COR-L47 (cell line): ENCODE data around the gene TNFRSF1A.
"Not testable (repeated sequence)": the region's sequence is repeated elsewhere in the genome, so short reads cannot be mapped to it uniquely, and the experiment has no call there.

Experiments used
- DNase-seq: peaks from one replicate; lab custom pipeline; 2025; lab: John Stamatoyannopoulos, UW

Gene TNFRSF1A

DNA sequence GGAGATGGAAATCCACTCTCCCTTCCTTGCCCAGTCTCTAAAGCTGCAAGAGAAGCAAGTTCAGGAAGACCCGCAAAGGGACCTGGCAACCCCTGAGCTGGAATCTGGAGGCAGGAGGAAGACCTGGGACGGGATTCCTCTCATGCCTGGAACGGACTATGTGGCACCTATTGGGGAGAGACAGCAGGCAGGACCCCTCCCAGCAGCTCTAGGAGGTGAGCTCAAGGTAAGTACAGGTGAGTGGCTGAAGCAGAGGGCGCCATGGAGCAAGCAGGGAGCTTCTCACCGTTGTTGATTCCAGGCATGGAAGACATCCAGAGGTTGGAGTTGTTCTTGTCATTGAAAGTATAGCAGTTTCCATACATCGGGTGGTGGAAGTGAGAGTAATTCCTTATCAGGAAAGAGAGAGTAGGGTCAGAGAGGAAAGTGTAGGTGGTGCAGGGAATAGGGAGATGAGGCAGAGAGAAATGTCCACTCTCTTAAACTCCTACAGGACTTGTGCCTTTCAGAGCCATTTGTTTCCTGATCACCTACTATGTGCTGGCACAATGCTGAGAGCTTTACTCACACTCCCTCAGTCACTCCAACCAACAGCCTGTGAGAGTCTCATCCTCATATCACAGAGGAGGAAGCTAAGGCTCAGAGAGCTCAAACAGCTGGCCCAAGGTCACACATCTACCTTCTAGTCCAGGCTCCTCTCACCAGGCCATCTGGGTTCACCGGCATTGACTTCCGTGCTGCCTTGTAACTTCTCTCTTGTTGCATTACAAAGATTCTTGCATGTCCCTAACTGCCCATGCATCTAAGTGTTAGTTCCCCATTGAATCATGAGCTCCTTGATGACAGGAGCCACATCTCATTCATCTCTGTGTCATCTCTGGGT, 13.9 kb upstream of the TNFRSF1A start:
- DNase-seq, result no peak

DNA sequence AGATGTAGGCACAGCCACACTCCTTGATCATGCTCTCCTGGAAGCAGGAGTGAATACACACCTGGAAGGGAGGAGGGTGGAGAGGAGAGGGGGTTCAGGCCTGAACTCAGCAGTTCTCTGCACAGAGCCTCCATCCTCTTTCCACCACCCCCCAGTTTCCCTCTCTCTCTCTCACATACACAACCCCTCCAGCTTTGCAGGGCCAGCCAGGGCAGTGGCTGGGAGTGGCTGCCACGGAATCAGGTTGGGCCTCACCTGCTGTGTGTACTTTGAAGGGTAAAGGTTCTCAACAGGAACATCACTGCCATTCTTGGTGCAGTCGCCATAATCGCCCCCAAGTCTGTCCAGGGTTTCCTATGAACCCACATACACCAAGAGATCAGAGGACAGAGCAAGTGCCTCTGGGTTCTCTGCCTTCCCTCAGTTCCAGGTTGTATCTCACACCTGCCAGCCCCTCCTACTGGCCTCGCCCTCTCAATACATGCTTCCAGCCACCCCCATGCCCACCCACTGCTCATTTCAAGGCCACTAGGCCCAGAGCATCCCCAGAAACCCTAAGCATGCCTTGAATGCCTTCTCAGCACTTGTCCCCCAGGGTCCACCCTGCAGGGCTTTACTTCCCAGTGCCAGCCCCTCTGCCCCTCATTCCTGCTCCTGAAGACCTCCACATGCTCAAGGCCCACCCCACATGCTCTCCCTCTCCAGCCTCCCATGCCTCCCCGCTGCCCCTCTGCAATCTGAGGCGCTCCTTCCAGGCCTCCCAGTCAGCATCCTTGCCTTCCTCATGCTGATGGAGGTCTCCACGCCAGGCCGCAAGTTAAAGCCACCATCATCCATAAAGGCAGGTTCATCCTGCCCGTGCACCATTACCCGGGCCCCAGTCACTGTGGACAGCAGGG, 12.9 kb upstream of the TNFRSF1A start:
- no peak for DNase-seq

DNA sequence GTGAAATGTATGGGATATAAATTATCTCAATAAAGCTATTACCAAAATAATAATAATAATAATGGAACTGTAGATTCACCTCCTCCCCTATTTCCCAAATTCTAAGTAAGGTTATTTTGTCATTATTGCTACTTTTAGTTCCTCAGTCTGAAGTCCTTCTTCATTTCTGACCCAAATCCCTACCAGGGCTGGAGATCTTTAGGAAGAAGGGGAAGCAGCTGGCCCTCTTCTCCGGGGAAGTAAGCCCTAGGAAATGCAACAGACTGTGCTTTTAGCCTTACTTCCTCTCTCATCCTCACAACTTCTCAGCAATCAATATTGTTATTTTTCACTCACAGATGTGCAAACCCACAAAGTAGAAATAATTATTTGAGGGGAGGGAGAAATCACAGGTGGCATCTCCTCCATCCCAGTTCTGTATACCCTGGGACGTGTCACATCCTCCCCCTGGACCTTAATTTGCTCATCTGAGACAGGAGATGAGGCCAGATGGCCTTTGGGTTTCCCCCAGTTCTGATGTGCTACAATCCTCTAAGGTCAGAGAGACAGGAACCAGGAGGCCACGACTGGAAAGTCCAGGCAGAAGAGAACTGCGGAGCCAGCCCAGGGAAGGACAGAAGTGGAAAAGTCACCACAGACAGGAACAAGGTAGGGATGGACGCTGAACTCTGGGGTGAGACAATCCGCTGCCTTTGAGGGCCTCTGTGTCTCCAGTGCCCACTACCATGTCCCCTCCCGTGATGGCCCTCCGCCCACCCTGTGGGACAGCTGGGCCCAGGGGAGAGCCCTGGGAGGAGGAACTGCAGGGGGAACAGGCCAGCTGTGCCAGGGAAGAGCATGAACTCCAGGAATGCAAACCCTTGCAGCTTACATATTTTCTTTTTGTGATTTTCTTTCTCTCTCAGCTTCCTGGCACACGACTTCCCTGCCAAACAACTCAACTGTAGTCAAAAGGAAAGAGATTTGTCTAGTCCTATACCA, 10.6 kb upstream of the TNFRSF1A start:
- no peak for DNase-seq

DNA sequence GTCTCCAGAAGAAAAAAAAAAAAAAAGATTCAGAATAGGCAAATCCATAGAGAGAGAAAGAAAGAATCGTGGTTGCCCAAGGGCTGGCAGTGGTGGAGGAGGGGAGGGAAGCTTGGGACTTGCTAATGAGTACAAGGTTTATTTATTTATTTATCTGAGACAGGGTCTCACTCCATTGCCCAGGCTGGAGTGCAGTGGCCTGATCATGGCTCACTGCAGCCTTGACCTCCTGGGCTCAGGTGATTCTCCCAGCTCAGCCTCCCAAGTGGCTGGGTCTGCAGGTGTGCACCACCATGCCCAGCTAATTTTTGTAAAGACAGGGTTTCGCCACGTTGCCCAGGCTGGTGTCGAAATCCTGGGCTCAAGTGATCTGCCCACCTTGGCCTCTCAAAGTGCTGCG, 9.7 kb upstream of the TNFRSF1A start:
- DNase-seq, result no peak

DNA sequence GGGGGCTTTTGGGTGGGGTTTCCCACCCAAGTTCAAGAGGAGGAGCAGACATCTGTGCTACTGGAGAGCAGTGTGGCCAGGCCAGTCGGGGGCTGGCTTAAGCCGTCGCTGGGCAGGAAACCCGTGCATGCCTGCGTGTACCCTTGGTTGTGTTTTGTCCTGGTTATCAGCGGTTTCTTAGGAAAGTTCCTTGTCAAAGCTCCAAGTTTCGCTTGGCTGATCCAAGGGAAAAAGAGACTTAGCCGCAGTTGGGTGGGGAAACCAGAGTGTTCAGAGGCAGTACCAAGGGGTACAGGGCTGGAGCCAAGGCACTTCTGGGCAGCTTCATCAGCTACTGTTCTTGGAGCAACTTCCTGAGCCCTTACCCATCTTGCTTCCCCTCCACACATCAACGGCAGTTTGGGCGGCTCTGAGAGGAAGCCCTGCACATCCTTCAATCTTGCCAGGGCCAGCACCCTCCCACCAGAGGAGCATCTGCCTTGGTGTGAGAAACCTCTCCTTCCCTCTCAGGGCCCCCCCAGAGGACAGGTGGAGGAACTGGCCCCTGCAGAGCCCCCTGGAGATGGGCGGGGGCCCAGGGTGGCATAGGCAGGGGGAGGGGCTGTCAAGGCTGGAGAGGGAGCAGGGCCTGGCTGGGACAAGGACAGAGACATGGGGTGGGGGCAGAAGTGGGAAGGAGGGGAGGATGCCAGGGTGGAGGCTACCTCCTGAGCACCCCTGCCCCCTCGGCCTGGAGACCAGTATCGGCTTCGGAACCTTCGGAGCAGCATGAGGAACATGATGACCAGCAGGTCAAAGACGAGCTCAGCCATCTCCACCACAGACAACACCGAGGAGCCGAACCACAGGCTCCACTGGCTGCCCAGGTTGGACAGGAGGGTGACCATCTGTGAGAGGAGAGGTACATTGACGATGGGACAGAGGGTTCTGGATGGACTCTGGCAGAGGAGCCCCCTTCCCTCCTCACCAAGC, 5.8 kb upstream of the TNFRSF1A start:
- no peak for DNase-seq

DNA sequence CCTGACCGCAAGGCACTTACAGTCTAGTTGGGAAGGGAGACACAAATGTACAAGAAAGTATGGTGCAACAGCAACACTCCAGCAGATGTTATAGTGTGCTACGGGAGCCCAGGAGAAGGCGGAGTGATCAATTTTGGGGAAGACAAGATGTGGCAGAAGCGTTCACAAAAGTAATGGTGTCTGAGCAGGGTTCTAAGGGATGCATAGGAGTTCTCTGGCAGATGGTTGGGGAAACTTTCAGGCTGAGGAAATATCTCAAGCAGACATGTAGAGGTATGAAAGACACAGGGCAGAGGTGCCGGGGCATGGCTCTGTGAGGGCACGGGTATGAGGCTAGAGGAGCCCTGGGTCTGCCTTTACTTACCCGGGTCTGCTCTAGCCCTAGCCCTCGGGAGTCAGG, 5.1 kb upstream of the TNFRSF1A start:
- no peak for DNase-seq

DNA sequence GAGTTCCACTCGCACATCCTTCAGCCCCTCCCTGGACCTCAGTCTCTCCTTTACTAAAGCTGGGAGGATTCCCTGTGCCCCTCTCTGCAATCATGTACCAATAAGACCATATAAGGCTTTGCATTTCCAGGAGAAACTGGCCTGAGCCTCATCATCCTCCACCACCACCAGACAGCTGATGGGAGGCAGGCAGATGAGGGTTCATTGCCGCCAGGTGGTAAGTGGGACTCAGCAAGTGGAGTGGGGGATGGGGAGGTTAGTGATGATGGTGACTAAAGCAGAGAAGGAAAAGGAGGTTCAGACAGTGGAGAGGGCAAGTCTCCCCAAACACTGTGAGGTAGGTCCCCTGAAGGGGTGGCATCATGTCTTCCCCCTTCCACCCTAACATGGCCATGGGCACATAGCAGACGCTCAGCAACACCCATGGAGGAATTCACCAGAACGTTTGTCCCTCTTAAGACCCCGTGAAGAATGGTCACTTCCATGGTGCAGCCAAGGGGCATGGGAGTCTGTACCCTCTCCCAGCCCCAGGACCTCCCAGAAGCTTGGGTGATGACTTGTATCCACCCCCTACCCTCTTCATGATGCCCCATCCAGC, 4.5 kb upstream of the TNFRSF1A start:
- DNase-seq, result no peak

DNA sequence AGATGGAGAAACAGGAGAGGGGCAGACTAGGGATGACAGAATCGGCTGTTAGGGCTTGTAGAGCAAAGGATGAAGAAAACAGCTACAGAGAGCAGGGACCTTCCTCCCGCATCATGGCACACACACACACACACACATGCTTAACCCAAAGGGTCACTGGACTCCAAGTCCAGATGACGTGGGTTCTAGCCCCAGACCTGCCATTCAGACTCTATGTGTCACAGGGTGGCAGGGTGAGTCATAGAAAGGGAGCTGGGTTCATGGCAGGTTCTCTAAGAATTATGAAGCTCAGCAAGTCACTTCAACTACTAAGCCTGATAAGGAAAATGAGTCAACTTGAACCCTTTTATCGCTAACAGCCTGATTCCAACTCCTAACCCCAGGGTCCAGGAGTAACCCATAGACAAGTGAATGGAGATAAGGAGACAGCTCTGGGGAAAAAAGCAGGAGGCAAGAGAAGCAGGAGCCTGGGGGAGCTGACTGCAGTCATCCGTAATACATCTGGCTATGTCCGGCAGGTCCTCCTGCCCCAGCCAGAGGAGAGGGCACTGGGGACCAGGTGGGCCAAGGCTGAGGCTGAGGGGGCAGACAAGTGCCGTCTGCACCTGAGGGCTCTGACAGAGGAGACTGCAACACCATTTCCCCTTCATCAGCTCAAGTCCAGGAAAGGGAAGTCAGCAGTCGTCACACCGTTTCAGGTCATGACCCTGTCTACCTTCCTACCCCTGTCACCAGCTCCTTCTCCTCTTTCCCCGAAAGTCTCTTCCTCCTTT, 3.6 kb upstream of the TNFRSF1A start:
- no peak for DNase-seq

DNA sequence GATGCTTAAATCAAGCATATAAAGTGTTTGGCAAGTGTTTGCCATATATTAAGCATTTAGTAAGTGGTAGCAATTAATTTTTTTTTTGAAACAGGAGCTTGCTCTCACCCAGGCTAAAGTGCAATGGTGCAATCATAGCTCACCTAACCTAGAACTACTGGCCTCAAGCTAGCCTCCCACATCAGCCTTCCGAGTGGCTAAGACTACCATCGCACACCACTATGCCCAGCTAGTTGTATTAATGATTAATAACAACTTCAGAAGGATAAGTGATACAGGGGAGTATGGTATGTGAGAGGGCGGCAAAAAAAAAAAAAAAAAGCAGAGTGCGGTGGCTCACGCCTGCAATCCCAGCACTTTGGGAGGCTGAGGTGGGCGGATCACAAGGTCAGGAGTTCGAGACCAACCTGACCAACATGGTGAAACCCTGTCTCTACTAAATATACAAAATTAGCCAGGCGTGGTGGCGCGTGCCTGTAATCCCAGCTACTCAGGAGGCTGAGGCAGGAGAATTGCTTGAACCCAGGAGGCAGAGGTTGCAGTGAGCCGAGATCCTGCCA, 2.3 kb upstream of the TNFRSF1A start:
- DNase-seq, result not testable (repeated sequence)

DNA sequence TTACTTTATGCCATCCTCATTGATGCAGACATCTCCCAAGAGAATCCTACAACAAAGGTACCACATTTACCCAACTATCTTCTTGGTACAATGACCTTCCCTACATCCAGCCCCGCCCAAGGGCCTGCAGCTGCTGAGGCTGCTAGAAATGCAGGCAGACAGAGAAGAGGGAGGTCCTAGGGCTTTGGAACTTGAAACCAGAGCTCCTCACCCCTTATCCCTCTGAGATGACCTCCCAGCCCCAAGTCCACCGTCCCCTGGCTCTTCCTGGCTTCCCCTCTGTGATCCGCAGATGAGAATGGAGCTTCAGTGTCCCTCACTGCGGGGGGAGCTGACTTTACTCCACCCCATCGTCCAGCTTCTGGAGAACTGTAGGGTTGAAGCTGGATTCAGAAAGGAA, 1.6 kb upstream of the TNFRSF1A start:
- no peak for DNase-seq

DNA sequence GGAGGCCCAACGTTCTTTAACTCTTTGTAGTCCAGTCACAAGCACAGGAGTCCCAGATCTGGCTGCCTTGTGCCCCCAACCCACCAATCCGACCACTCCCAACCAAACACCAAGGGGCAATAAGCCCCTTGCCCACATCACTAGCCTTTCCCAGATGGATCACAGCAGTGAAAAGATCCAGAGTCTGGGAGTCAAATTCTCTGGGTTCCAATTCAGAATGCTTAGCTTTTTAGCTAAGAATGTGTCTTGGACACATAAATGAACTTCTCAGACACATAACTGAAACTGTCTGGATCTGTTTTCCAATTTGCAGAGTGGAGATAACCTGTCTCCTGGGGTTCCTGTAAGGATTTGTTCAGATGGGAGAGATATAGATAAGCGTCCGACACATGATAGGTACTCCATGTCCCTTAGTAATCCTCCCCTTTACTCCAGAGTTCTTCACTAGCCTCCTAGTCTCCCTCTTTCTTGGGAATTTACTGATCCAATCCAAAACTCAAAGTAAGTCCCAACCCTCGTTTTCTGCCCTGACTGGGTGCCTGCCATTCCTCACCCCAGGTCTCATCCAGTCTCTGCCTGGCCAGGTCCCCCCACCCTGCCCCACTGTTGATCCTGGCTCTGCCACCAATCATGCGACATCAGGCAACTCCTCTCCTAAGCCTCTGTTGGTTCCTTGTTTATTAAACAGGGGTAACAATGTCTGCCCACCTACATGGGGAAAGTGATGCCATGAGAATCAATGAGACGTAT, 439 bp upstream of the TNFRSF1A start:
- DNase-seq, result no peak

DNA sequence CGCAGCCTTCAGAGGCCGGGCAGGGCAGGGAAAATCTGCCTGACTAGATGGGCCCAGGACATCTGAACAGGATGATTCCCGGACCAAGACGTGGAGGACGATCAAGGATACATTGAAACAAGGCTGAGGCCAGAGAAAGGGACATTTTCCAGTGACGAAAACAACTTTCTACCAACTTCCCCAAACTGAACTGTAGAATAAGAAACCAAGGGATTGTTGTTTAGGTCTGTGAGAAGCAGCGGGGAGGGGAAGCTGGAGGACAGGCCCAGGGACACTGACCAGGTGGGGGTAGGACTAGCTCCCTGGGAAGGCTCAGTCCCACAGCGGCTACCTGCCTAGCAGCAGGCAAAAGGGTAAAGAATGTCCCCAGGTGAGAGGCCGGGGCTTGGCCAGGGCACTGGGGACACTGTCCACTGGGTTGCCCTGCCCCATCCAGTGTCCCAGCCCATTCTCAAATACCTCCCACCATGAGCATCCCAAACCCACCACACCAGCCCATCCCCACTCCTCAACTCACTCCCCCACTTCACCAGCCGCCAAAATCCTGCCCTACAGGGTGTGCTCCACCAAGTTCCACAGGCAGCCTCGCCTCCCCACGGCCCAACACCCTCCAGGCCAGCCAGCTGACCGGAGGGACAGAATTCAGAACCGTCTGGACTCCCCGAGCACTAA, 995 bp downstream of the TNFRSF1A start:
- DNase-seq, result no peak

DNA sequence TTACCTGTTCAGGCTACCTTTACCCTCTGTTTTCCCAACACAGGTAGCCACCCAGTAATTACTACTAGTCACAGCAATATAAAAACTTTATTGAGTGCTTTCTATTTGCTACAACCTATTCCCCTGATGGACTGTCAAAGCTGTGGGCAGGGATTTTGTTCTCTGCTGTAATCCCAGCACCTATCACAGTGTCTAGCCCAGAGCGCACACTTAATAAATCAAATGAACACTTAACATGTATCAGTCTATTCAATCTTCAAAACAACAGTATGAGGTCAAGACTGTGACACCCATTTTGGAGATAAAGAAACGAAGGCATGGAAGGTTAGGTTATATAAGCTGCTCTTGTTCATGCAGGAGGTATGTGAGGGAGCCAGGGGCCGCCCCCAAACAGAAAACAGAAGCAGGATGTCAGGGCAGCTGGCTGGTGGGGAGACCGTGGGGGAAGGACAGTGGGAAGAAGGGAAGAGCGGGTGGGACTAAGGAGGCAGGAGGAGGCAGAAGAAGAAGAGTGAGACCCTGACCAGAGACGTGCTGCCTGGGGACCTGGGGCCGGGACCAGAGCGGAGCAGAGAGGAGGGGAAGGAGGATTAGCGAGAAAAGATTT, 1.7 kb downstream of the TNFRSF1A start:
- no peak for DNase-seq

DNA sequence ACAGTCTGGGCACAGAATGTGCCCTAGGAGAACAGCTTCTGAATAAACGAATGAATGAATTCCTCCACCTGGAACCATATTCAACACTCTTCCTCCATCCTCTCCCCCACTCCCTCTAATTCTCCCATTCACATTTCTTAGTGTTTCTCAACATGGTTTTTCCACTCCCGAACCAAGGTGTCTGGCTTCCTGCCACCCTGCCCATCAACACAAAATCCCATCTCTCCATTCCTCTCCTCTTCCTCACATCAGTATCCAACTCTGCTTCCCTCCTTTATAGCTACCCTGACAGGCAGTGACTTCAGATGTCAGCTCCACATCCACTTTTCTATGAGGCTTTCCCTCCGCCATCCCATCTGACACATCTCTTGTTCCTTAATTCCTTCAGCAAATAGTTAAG, 2.9 kb downstream of the TNFRSF1A start:
- DNase-seq, result no peak

DNA sequence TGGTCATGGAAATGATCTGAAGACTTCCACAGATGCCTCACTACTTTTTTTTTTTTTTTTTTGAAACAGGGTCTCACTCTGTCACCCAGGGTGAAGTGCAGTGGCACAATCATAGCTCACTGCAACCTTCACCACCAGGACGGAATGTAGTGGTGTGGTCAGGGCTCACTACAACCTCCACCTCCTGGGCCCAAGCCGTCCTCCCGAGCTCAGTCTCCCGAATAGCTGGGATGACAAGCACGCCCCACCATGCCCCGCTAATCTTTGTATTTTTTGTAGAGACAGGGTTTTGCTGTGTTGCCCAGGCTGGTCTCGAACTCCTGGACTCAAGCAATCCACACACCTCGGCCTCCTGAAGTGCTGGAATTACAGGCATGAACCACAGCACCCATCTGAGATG, 3.3 kb downstream of the TNFRSF1A start:
- not testable (repeated sequence) for DNase-seq

DNA sequence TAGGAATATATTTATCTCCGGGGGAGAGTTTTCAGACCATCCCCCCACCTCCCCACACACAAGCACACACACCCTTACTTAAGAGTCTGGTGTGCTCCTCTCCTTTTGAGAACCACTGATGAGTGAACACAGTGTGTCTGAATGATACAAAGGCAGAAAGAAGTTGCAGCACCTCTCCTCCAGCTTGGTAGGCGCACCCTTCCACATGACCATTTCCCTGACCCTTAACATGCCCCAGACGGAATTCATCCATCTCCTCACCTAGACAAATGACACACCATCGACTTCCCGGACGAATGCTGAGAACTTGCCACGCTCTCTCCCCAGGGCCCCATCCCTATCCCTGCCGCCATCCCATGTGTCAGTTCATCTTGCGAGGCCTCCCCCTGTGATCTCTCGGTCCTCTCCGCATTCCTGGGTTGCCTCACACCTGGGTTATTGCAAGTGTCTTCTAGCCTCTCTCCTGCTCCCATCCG, 3.9 kb downstream of the TNFRSF1A start:
- no peak for DNase-seq
